K562 (cell line): ENCODE measurements around the gene CACNB1. TPM values are rescaled to one million over a fixed set of nuclear protein-coding genes. Genes with fewer than 3 reads are reported as not detected.
A peak's percentile ranks its signal among the peaks of the same experiment; 100 is the strongest.

Source experiments
- ATF7 ChIP-seq: fragments of 450-650 bp; IDR thresholded peaks from 2 replicates; pipeline ENCODE4 v1.7.1; 2014; ENCODE audit warnings: mild to moderate bottlenecking, moderate library complexity
- CTBP1 ChIP-seq: fragments of 450-650 bp; IDR thresholded peaks from 2 replicates; pipeline ENCODE4 v1.6.1; 2016; ENCODE audit warnings: borderline replicate concordance
- CTCF ChIP-seq, 3 experiments: IDR thresholded peaks in 2 of 3; conservative IDR thresholded peaks in 1 of 3; 2 replicates each; pipeline ENCODE4 v1.5.1; 2011 to 2012; ENCODE audit warnings: low read length in 3 of 3, mild to moderate bottlenecking in 3 of 3, control low read depth in 2 of 3, improper control_type of control experiment in 1 of 3, inconsistent platforms in 1 of 3, low read depth in 1 of 3, mixed read lengths in 1 of 3, moderate library complexity in 1 of 3; ENCODE audit not compliant: insufficient read depth in 2 of 3
- DPF2 ChIP-seq: fragments of 450-650 bp; IDR thresholded peaks from 2 replicates; pipeline ENCODE4 v1.6.1; 2016
- HLTF ChIP-seq: fragments of 450-650 bp; IDR thresholded peaks from 2 replicates; pipeline ENCODE4 v1.6.1; 2016
- MYBL2 ChIP-seq, 2 experiments: fragments of 450-650 bp in 1 of 2; sonication (generic) in 1 of 2; formaldehyde crosslinking in 1 of 2; IDR thresholded peaks; 2 replicates each; pipeline versions ENCODE4 v1.6.1 to v1.8.1; 2017 to 2022; ENCODE audit warnings: borderline replicate concordance in 1 of 2, inconsistent platforms in 1 of 2, low read depth in 1 of 2, mild to moderate bottlenecking in 1 of 2, missing genetic modification reagents in 1 of 2, moderate library complexity in 1 of 2
- NFIC ChIP-seq: fragments of 450-650 bp; IDR thresholded peaks from 2 replicates; pipeline ENCODE4 v1.6.1; 2017; ENCODE audit warnings: mild to moderate bottlenecking, inconsistent platforms
- SMC3 ChIP-seq: conservative IDR thresholded peaks from 2 replicates; pipeline ENCODE4 v1.6.1; 2011; ENCODE audit warnings: low read depth, low read length, improper control_type of control experiment; ENCODE audit not compliant: insufficient read depth
- SP1 ChIP-seq: sonication (generic); formaldehyde crosslinking; IDR thresholded peaks from 2 replicates; pipeline ENCODE4 v1.8.1; 2022; ENCODE audit warnings: mild to moderate bottlenecking, missing genetic modification reagents
- ZFP36 ChIP-seq: fragments of 150-350 bp; IDR thresholded peaks from 2 replicates; pipeline ENCODE4 v1.6.1; 2018; ENCODE audit warnings: low read length, low read depth; ENCODE audit not compliant: partially characterized antibody
- ZNF24 ChIP-seq: fragments of 450-650 bp; IDR thresholded peaks from 2 replicates; pipeline ENCODE4 v1.6.1; 2016
- ZNF586 ChIP-seq: fragments of 450-650 bp; formaldehyde crosslinking; conservative IDR thresholded peaks from 2 replicates; pipeline ENCODE4 v1.4.0; 2020; ENCODE audit warnings: mild to moderate bottlenecking, moderate library complexity
- polyA plus RNA-seq, 8 experiments: library from polyadenylated mRNA; depleted of rRNA in 4 of 8; stranded (reverse) in 5 of 8; unstranded in 3 of 8; fragments of >200 nt; fragmentation: Nextera tagmentation in 2 of 8; fragmentation: Illumina TruSeq in 1 of 8; extraction: Ambion mirVana in 2 of 8; extraction: Trizol in 1 of 8; gene quantifications; 2 replicates each; pipeline versions ENCODE4 v1.2.1 to v1.2.3, GENCODE V29; 2011 to 2014; ENCODE audit warnings: inconsistent platforms in 1 of 8, missing spikeins in 1 of 8
- total RNA-seq, 7 experiments: library from RNA; depleted of rRNA in 6 of 7; stranded (reverse); fragments of >200 nt in 6 of 7; fragmentation: Illumina TruSeq in 2 of 7; extraction: Trizol in 2 of 7; gene quantifications; 2 replicates each; pipeline versions ENCODE4 v1.2.1 to v1.2.3, GENCODE V29; 2011 to 2021; ENCODE audit warnings: low replicate concordance in 1 of 7
- TF ChIP-seq, protein P1 (sequence below), 2 experiments: fragments of 450-650 bp; IDR thresholded peaks; 2 replicates each; pipeline ENCODE4 v1.6.1; 2018; ENCODE audit warnings: mild to moderate bottlenecking in 2 of 2, low read depth in 1 of 2; ENCODE audit not compliant: partially characterized antibody in 2 of 2

Gene CACNB1
- total and polyA plus RNA-seq, 9 of the 15 experiments (the other 6 are each of a cell fraction or from before 2014, with no cell fraction given), result 0.08 to 7.4 (median 3.0) TPM

GRCh38 chr17:39235555-39236449 is 38.3 kb upstream of the CACNB1 start (continued):
- TF ChIP-seq, protein P1, sequence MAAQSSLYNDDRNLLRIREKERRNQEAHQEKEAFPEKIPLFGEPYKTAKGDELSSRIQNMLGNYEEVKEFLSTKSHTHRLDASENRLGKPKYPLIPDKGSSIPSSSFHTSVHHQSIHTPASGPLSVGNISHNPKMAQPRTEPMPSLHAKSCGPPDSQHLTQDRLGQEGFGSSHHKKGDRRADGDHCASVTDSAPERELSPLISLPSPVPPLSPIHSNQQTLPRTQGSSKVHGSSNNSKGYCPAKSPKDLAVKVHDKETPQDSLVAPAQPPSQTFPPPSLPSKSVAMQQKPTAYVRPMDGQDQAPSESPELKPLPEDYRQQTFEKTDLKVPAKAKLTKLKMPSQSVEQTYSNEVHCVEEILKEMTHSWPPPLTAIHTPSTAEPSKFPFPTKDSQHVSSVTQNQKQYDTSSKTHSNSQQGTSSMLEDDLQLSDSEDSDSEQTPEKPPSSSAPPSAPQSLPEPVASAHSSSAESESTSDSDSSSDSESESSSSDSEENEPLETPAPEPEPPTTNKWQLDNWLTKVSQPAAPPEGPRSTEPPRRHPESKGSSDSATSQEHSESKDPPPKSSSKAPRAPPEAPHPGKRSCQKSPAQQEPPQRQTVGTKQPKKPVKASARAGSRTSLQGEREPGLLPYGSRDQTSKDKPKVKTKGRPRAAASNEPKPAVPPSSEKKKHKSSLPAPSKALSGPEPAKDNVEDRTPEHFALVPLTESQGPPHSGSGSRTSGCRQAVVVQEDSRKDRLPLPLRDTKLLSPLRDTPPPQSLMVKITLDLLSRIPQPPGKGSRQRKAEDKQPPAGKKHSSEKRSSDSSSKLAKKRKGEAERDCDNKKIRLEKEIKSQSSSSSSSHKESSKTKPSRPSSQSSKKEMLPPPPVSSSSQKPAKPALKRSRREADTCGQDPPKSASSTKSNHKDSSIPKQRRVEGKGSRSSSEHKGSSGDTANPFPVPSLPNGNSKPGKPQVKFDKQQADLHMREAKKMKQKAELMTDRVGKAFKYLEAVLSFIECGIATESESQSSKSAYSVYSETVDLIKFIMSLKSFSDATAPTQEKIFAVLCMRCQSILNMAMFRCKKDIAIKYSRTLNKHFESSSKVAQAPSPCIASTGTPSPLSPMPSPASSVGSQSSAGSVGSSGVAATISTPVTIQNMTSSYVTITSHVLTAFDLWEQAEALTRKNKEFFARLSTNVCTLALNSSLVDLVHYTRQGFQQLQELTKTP (IDR thresholded peaks at IDR 0.05; ENCODE audit: low read depth in 1 of 2, partially characterized antibody in 2 of 2), result peak in 1 of 2 experiments; percentile 86
- peak; percentile 34 for TF ChIP-seq ZFP36
- no peak for TF ChIP-seq ZNF586 (CRISPR knock-in tag)
- TF ChIP-seq ATF7, result no peak
- TF ChIP-seq NFIC, result peak; percentile 62
- peak; percentile 99 to 100 (median 99) for TF ChIP-seq CTCF (IDR thresholded peaks at IDR 0.05 in 2 of 3, conservative IDR thresholded peaks at IDR 0.05 in 1 of 3; ENCODE audit: insufficient read depth in 2 of 3, low read depth in 1 of 3, low read length in 3 of 3)
- no peak for TF ChIP-seq HLTF
- peak; percentile 53; the same call in 1 of the 2 replicates for TF ChIP-seq CTBP1
- 0 out of 2 replicates have a peak, but pooled peaks have one; percentile 14 for TF ChIP-seq DPF2
- TF ChIP-seq ZNF24, result peak; percentile 83
- no peak for TF ChIP-seq MYBL2 (IDR thresholded peaks at IDR 0.05; ENCODE audit: low read depth)
- no peak for TF ChIP-seq MYBL2 (CRISPR knock-in tag; IDR thresholded peaks at IDR 0.05; ENCODE audit: borderline replicate concordance)
- 0 out of 2 replicates have a peak, but pooled peaks have one; percentile 27 for TF ChIP-seq SP1 (CRISPR knock-in tag)
- TF ChIP-seq SMC3, result peak; percentile 57; the same call in 1 of the 2 replicates
